ENCODE results near the gene WSB1.

- TF ChIP-seq CTCF (IDR thresholded peaks at IDR 0.05) (no peak), EZH2 (IDR thresholded peaks at IDR 0.05) (no peak), EZH2phosphoT487 (IDR thresholded peaks at IDR 0.05) (no peak)
Measured at GRCh38 chr17:27282054-27282551, 11.8 kb upstream of the WSB1 start.

Measured in neural progenitor cell (in vitro differentiated cells).